Kidney (tissue), 14 donors: ENCODE results near the gene BEST1. TPM values are rescaled to one million over a fixed set of nuclear protein-coding genes. Genes with fewer than 3 reads are reported as not detected.

Source experiments
- DNase-seq, 5 donors: peaks; one replicate each; pipeline ENCODE4 v3.0.0-alpha.2; 2013 to 2020
- FAIRE-seq: peaks from 2 replicates; lab custom pipeline; 2012; peaks lifted over from hg19 to GRCh38; lab: Jason Lieb, UNC
- H3K27ac ChIP-seq, 2 donors: one replicate each; pipeline ENCODE4 v1.7.0; 2013; ENCODE audit warnings: low read depth in 2 of 2, low read length in 2 of 2, inconsistent platforms in 1 of 2
- H3K27me3 ChIP-seq: one replicate; pipeline ENCODE4 v1.7.1; 2013; ENCODE audit warnings: low read length, inconsistent platforms; ENCODE audit not compliant: control insufficient read depth, insufficient read depth
- H3K36me3 ChIP-seq, 3 donors: one replicate each; pipeline versions ENCODE4 v1.7.0 to v1.7.1; 2013; ENCODE audit warnings: low read length in 3 of 3, control low read depth in 1 of 3, inconsistent platforms in 1 of 3; ENCODE audit not compliant: insufficient read depth in 3 of 3, control insufficient read depth in 2 of 3
- H3K4me1 ChIP-seq, 3 donors: one replicate each; pipeline versions ENCODE4 v1.7.0 to v1.7.1; 2013; ENCODE audit warnings: low read length in 3 of 3, inconsistent platforms in 1 of 3, low read depth in 1 of 3; ENCODE audit not compliant: control insufficient read depth in 2 of 3, insufficient read depth in 2 of 3
- H3K4me3 ChIP-seq, 3 donors: one replicate each; pipeline versions ENCODE4 v1.7.0 to v1.8.1; 2013; ENCODE audit warnings: low read length in 3 of 3, control low read depth in 1 of 3, inconsistent platforms in 1 of 3
- H3K9ac ChIP-seq, 3 donors: one replicate each; pipeline versions ENCODE4 v1.7.0 to v1.7.1; 2013; ENCODE audit warnings: low read length in 3 of 3, control low read depth in 1 of 3, inconsistent platforms in 1 of 3
- H3K9me3 ChIP-seq, 3 donors: one replicate each; pipeline versions ENCODE4 v1.7.0 to v1.7.1; 2013; ENCODE audit warnings: low read length in 3 of 3, control low read depth in 1 of 3, inconsistent platforms in 1 of 3; ENCODE audit not compliant: control insufficient read depth in 2 of 3, insufficient read depth in 1 of 3
- intact Hi-C: fragments of 100-400 bp; cut with DNase I; formaldehyde crosslinking; loops from one replicate; pipeline ENCODE4 v1.11.1; 2022
- polyA plus RNA-seq: library from polyadenylated mRNA; stranded (reverse); fragments of 350-450 nt; fragmentation: Illumina TruSeq; extraction: RNeasy Lipid Tissue Mini Kit (QIAGEN cat#74804); gene quantifications from one replicate; pipeline ENCODE4 v1.2.3, GENCODE V29; 2014; ENCODE audit warnings: low read depth, low replicate concordance; ENCODE audit not compliant: insufficient read depth
- total RNA-seq: library from RNA; stranded (reverse); fragmentation: NEBNext Ultra II Directional; extraction: Animal tissue kit (Norgen Biotek cat#: 25700); gene quantifications from one replicate; pipeline ENCODE4 v1.2.1, GENCODE V29; 2021
- TF ChIP-seq, protein P1 (sequence below): IDR thresholded peaks from 3 replicates; pipeline ENCODE4 v1.5.1; 2012; ENCODE audit warnings: mild to moderate bottlenecking, moderate library complexity, borderline replicate concordance; ENCODE audit not compliant: insufficient read depth; ENCODE audit errors: extremely low read depth
- donor health status: control.
- donor health status: control.
- donor health status: control.
- donor health status: control.
- donor health status: control.
- donor health status: DM: yes; HTN: yes; CAD: no.
- donor health status: Normal renal cell carcinoma (clear cell type).

The BEST1 gene
- total and polyA plus RNA-seq, 2 donors from 2014 or later = 0.62 to 7.1 TPM

DNA sequence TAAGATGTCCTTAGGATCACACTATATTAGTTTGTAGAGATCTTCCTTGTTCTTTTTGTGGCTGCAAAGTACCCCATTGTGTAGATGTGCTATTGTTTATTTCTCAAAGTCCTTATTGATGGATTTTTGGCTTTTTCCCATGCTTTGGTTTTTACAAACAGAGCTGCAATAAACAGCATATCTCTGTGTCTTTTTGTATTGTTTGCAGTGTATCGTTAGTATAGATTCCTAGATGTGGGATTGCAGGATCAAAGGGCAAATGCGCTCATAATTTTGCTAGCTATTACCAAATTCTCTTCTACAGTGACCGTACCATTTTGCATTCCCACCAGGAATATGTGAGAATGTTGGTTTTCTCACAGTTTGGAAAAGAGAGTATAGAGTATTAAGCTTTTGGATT is 44.8 kb downstream of the BEST1 start:
- H3K9ac ChIP-seq = no peak overlapping the region
- FAIRE-seq (no peak), DNase-seq (no peak)
- no peaks in the 10 kb centered on the region for H3K36me3 ChIP-seq
- intact Hi-C loops = no loop called here
- H3K4me1 ChIP-seq = no peaks in the 10 kb centered on the region
- no peak overlapping the region for H3K27ac ChIP-seq
- peaks cover 0 to 4% (median 0%) of the 10 kb centered on the region in 3 donors for H3K9me3 ChIP-seq
- H3K27me3 ChIP-seq = no peaks in the 10 kb centered on the region
- H3K4me3 ChIP-seq = no peak overlapping the region
- TF ChIP-seq, protein P1, sequence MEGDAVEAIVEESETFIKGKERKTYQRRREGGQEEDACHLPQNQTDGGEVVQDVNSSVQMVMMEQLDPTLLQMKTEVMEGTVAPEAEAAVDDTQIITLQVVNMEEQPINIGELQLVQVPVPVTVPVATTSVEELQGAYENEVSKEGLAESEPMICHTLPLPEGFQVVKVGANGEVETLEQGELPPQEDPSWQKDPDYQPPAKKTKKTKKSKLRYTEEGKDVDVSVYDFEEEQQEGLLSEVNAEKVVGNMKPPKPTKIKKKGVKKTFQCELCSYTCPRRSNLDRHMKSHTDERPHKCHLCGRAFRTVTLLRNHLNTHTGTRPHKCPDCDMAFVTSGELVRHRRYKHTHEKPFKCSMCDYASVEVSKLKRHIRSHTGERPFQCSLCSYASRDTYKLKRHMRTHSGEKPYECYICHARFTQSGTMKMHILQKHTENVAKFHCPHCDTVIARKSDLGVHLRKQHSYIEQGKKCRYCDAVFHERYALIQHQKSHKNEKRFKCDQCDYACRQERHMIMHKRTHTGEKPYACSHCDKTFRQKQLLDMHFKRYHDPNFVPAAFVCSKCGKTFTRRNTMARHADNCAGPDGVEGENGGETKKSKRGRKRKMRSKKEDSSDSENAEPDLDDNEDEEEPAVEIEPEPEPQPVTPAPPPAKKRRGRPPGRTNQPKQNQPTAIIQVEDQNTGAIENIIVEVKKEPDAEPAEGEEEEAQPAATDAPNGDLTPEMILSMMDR = no peak

DNA sequence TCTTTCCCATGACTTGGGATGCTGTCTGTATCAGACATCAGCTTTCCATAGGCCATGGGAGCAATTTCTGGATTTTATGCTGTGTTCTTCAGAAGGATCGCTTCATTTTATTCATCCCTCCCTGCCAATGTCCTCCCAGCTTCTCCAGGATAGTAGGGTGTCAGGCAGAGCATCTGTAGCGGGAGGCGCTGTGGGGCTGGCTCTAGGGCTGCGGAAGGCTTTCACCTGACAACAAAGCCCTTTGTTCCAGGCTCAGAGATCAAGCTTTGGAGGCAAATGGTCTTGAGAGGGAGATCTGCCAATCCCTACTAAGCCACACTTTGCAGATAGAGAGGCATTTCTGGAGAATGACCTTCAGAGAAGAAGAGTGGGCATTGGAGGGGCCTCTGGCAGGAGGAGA is 46.8 kb downstream of the BEST1 start:
- TF ChIP-seq, protein P1 = no peak
- no peak for DNase-seq
- H3K9me3 ChIP-seq = peaks cover 0 to 4% (median 0%) of the 10 kb centered on the region in 3 donors
- no peak for FAIRE-seq
- intact Hi-C loops = no loop called here
- no peak overlapping the region for H3K9ac ChIP-seq
- H3K27me3 ChIP-seq = no peaks in the 10 kb centered on the region
- H3K4me3 ChIP-seq = no peak overlapping the region
- peaks cover 0 to 7% (median 2%) of the 10 kb centered on the region in 3 donors for H3K4me1 ChIP-seq
- no peaks in the 10 kb centered on the region for H3K36me3 ChIP-seq
- no peak overlapping the region for H3K27ac ChIP-seq

DNA sequence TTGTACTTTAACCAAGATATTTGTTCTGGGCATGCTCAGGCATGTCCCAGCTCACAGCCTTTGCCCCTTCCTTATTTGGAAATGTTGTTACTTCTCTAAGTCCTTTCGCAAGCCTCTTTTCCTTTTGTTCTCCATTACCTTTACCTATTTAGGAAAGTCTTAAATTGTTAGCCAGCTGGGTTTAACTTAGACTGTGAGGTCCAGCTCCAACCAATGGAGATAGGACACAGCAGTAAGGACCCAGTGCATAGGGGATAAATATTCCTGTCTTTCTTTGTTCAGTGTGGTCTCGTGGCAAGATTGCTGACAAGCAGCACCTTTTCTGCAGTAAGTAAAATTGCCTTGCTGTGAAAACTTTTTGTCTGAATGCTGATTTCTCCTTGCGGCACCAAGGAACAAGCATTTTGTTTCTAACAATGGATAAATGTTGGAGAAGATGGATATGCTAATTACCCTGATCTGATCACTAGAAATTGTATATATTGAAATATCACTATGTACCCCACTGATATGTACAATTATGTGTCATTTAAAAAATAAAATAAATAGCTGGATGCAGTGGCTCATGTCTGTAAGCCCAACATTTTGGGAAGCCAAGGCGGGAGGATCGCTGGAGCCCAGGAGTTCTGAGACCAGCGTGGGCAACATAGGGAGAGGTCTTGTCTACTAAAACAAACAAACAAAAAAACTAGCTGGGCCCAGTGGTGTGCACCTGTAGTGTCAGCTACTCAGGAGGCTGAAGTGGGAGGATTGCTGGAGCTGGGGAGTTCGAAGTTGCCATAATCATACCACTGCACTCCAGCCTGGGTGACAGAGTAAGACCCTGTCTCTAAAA is 49.2 kb downstream of the BEST1 start:
- intact Hi-C loops = no loop called here
- TF ChIP-seq, protein P1 = no peak
- Histone ChIP-seq H3K4me3 (no peak overlapping the region), H3K9me3 (peaks cover 0 to 4% (median 0%) of the 10 kb centered on the region in 3 donors), H3K27me3 (no peaks in the 10 kb centered on the region), H3K36me3 (no peaks in the 10 kb centered on the region), H3K9ac (no peak overlapping the region), H3K4me1 (peaks cover 0 to 7% (median 5%) of the 10 kb centered on the region in 3 donors), H3K27ac (no peak overlapping the region)
- DNase-seq (no peak), FAIRE-seq (no peak)
